Liver (tissue), 9 donors: ENCODE data around the gene AKAP12. TPM values are rescaled to one million over a fixed set of nuclear protein-coding genes. Genes with fewer than 3 reads are reported as not detected.

ENCODE experiments used
- DNase-seq: peaks from one replicate; pipeline ENCODE4 v3.0.0-alpha.2; 2017; ENCODE audit warnings: low spot score
- H3K27ac ChIP-seq, 2 donors: one replicate each; pipeline ENCODE4 v1.7.0; 2013; ENCODE audit warnings: inconsistent platforms in 2 of 2, low read length in 2 of 2, control low read depth in 1 of 2, low read depth in 1 of 2, mild to moderate bottlenecking in 1 of 2
- H3K27me3 ChIP-seq, 4 donors: one replicate each; pipeline versions ENCODE4 v1.6.1 to v1.7.0; 2013; ENCODE audit warnings: low read length in 3 of 4, inconsistent platforms in 1 of 4, mild to moderate bottlenecking in 1 of 4, moderate library complexity in 1 of 4; ENCODE audit not compliant: control insufficient read depth in 4 of 4, insufficient read depth in 4 of 4
- H3K36me3 ChIP-seq, 4 donors: one replicate each; pipeline versions ENCODE4 v1.6.1 to v1.7.0; 2013; ENCODE audit warnings: low read length in 3 of 4, mild to moderate bottlenecking in 3 of 4, low read depth in 1 of 4, moderate library complexity in 1 of 4; ENCODE audit not compliant: control insufficient read depth in 4 of 4, insufficient read depth in 3 of 4
- H3K4me1 ChIP-seq, 4 donors: one replicate each; pipeline versions ENCODE4 v1.6.1 to v1.7.0; 2013; ENCODE audit warnings: low read length in 3 of 4, mild to moderate bottlenecking in 3 of 4, moderate library complexity in 1 of 4; ENCODE audit not compliant: control insufficient read depth in 4 of 4, insufficient read depth in 4 of 4
- H3K4me3 ChIP-seq, 3 donors: one replicate each; pipeline versions ENCODE4 v1.6.1 to v1.7.0; 2013; ENCODE audit warnings: low read length in 3 of 3, control low read depth in 1 of 3, low read depth in 1 of 3, mild to moderate bottlenecking in 1 of 3
- H3K9ac ChIP-seq, 2 donors: one replicate each; pipeline ENCODE4 v1.7.0; 2013; ENCODE audit warnings: low read length in 2 of 2, mild to moderate bottlenecking in 2 of 2, moderate library complexity in 2 of 2, control low read depth in 1 of 2, low read depth in 1 of 2
- H3K9me3 ChIP-seq, 4 donors: one replicate each; pipeline versions ENCODE4 v1.6.1 to v1.7.0; 2013; ENCODE audit warnings: low read length in 3 of 4; ENCODE audit not compliant: control insufficient read depth in 4 of 4
- EGR1 ChIP-seq, 2 donors: IDR thresholded peaks; 2 replicates each; pipeline ENCODE4 v1.6.1; 2016 to 2018; ENCODE audit warnings: antibody characterized with exemption in 2 of 2, low read depth in 2 of 2
- FOXA1 ChIP-seq: IDR thresholded peaks from 2 replicates; pipeline ENCODE4 v1.6.1; 2016; ENCODE audit warnings: antibody characterized with exemption
- FOXA2 ChIP-seq: IDR thresholded peaks from 2 replicates; pipeline ENCODE4 v1.6.1; 2016; ENCODE audit warnings: antibody characterized with exemption
- GABPA ChIP-seq, 2 donors: IDR thresholded peaks in 1 of 2; conservative IDR thresholded peaks in 1 of 2; 2 replicates each; pipeline ENCODE4 v1.6.1; 2016; ENCODE audit warnings: antibody characterized with exemption in 2 of 2, mild to moderate bottlenecking in 1 of 2, moderate library complexity in 1 of 2
- HNF4A ChIP-seq, 2 donors: conservative IDR thresholded peaks; 2 replicates each; pipeline ENCODE4 v1.6.1; 2016; ENCODE audit warnings: antibody characterized with exemption in 2 of 2, mild to moderate bottlenecking in 2 of 2
- HNF4G ChIP-seq: IDR thresholded peaks from 2 replicates; pipeline ENCODE4 v1.6.1; 2016; ENCODE audit warnings: antibody characterized with exemption
- REST ChIP-seq: IDR thresholded peaks from 2 replicates; pipeline ENCODE4 v1.6.1; 2016; ENCODE audit warnings: antibody characterized with exemption, mild to moderate bottlenecking
- RXRA ChIP-seq, 2 donors: IDR thresholded peaks; 2 replicates each; pipeline ENCODE4 v1.6.1; 2017 to 2018; ENCODE audit warnings: antibody characterized with exemption in 2 of 2, mild to moderate bottlenecking in 1 of 2
- SP1 ChIP-seq: IDR thresholded peaks from 2 replicates; pipeline ENCODE4 v1.6.1; 2018; ENCODE audit warnings: antibody characterized with exemption, mild to moderate bottlenecking
- TAF1 ChIP-seq: conservative IDR thresholded peaks from 2 replicates; pipeline ENCODE4 v1.6.1; 2016; ENCODE audit warnings: antibody characterized with exemption, mild to moderate bottlenecking
- YY1 ChIP-seq: IDR thresholded peaks from 2 replicates; pipeline ENCODE4 v1.6.1; 2016; ENCODE audit warnings: antibody characterized with exemption, mild to moderate bottlenecking
- WGBS: extraction: QIAGEN DNeasy Blood & Tissue Kit; methylation state at CpG from one replicate; pipeline ENCODE4 v1.1.7; 2013; 5-methylcytosine and 5-hydroxymethylcytosine counted together
- polyA plus RNA-seq, 2 donors: library from polyadenylated mRNA; stranded (reverse) in 1 of 2; unstranded in 1 of 2; fragments of 200-250 nt in 1 of 2; fragments of >200 nt in 1 of 2; fragmentation: Nextera tagmentation in 1 of 2; extraction: Ambion mirVana in 1 of 2; gene quantifications; one replicate each; pipeline versions ENCODE4 v1.2.1 to v1.2.3, GENCODE V29; 2013 to 2015
- total RNA-seq, 2 donors: library from RNA; depleted of rRNA; stranded (reverse); fragments of >200 nt; gene quantifications; one replicate each; pipeline ENCODE4 v1.2.3, GENCODE V29; 2014
- TF ChIP-seq, protein P1 (sequence below): IDR thresholded peaks from 2 replicates; pipeline ENCODE4 v1.6.1; 2016; ENCODE audit warnings: antibody characterized with exemption
- TF ChIP-seq, protein P2 (sequence below): fragments of 150-350 bp; IDR thresholded peaks from 2 replicates; pipeline ENCODE4 v1.5.1; 2017; ENCODE audit warnings: improper control_type of control experiment, low read depth, low read length; ENCODE audit not compliant: missing input control
- TF ChIP-seq, protein P3 (sequence below): IDR thresholded peaks from 2 replicates; pipeline ENCODE4 v1.6.1; 2016; ENCODE audit warnings: antibody characterized with exemption
- TF ChIP-seq, protein P4 (sequence below): IDR thresholded peaks from 2 replicates; pipeline ENCODE4 v1.6.1; 2016; ENCODE audit warnings: antibody characterized with exemption
- donor health status: healthy.
- donor health status: healthy.
- donor health status: healthy.
- donor health status: healthy.
- donor health status: healthy.

The AKAP12 gene
- total and polyA plus RNA-seq, 4 donors, result 6.7 to 14.8 (median 8.6) TPM

DNA sequence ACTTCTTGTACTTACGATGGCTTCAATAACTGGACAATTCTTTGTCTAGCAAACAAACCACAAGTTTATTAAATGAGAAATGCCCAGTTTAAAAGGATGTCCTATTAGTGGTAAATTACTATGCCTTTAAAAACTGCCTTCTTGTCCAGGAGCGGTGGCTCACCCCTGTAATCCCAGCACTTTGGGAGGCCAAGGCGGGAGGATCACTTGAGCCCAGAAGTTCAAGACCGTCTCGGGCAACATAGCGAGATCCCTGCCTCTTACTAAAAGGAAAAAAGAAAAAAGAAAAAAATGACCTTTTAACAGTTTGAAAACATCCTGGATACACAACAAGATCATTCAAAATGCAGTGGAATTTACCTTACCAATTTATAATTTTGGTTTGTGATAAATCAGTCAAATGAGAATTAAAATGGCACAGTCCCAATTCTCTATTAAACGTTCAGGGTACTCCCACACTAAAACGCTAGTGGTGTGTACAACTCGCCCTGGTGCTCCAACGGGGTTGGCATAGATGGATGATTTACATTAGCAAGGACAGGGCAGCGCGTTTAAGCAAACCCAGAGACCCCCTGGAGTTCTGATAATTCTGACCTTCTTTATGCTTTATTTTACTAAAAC, 149.3 kb downstream of the AKAP12 start (continued):
- TF ChIP-seq TAF1 (no peak), RXRA (IDR thresholded peaks at IDR 0.05) (no peak), FOXA1 (no peak), FOXA2 (no peak), HNF4G (no peak), EGR1 (IDR thresholded peaks at IDR 0.05; ENCODE audit: low read depth in 2 of 2) (no peak), YY1 (no peak)
- TF ChIP-seq, protein P1, sequence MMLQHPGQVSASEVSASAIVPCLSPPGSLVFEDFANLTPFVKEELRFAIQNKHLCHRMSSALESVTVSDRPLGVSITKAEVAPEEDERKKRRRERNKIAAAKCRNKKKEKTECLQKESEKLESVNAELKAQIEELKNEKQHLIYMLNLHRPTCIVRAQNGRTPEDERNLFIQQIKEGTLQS, result no peak

DNA sequence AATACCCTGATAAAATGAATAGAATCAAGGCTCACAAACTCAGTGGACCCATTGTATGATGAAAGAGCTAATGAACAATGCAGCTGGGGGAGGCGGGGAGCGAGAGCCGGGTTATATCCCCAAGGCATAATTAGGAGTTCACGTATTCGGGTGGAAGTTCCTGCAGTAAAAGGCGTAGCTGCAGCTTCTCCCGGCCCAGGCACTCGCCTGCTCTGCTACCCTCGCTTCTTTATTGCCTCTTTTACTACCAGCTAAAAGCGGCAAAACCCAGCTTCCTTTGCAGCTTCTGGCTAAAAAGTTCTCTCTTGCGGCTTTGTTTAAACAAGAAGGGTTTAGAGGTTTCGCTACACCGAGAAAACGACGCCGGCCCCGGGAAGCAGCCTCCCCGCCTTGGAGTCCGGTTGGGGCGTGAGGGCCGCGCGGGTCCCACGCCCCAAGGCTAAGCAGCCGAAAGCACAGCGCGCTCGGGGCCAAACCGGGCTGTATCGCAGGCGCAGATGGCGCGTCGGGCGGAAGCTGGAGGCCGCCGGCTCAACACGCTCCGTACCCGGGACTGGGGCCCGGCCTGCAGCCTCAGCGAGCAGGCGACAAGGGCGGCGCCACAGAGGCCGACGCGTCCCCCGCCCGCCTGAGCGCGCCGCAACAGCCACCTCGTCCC, 150.0 kb downstream of the AKAP12 start:
- H3K9me3 ChIP-seq, result no peaks in the 10 kb centered on the region
- peaks cover 9 to 38% (median 28%) of the 10 kb centered on the region in 4 donors for H3K4me1 ChIP-seq
- peaks cover 0 to 3% (median 0%) of the 10 kb centered on the region in 4 donors for H3K36me3 ChIP-seq
- H3K27me3 ChIP-seq, result no peaks in the 10 kb centered on the region
- WGBS, result under 1% methylated on average over 54 of the region's 54 CpGs
- H3K27ac ChIP-seq, result peak overlapping the region; percentile 97 to 99
- TF ChIP-seq SP1, result peak; percentile 19
- TF ChIP-seq, protein P2, sequence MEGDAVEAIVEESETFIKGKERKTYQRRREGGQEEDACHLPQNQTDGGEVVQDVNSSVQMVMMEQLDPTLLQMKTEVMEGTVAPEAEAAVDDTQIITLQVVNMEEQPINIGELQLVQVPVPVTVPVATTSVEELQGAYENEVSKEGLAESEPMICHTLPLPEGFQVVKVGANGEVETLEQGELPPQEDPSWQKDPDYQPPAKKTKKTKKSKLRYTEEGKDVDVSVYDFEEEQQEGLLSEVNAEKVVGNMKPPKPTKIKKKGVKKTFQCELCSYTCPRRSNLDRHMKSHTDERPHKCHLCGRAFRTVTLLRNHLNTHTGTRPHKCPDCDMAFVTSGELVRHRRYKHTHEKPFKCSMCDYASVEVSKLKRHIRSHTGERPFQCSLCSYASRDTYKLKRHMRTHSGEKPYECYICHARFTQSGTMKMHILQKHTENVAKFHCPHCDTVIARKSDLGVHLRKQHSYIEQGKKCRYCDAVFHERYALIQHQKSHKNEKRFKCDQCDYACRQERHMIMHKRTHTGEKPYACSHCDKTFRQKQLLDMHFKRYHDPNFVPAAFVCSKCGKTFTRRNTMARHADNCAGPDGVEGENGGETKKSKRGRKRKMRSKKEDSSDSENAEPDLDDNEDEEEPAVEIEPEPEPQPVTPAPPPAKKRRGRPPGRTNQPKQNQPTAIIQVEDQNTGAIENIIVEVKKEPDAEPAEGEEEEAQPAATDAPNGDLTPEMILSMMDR, result no peak
- no peak for TF ChIP-seq HNF4G
- peak; percentile 14 for TF ChIP-seq REST
- TF ChIP-seq YY1, result peak; percentile 61
- H3K9ac ChIP-seq, result peak overlapping the region; percentile 89 to 92
- no peak for DNase-seq
- H3K4me3 ChIP-seq, result peak overlapping the region; percentile 58 to 100 (median 80)

GRCh38 chr6:151390276-151390850, 150.6 kb downstream of the AKAP12 start:
- TF ChIP-seq GABPA (IDR thresholded peaks at IDR 0.05 in 1 of 2, conservative IDR thresholded peaks at IDR 0.05 in 1 of 2) (peak in 1 of 2 donors; percentile 45), EGR1 (IDR thresholded peaks at IDR 0.05; ENCODE audit: low read depth in 2 of 2) (peak; percentile 62 to 94), HNF4A (conservative IDR thresholded peaks at IDR 0.05) (no peak)
- TF ChIP-seq, protein P3, sequence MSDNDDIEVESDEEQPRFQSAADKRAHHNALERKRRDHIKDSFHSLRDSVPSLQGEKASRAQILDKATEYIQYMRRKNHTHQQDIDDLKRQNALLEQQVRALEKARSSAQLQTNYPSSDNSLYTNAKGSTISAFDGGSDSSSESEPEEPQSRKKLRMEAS, result no peak
- TF ChIP-seq, protein P4, sequence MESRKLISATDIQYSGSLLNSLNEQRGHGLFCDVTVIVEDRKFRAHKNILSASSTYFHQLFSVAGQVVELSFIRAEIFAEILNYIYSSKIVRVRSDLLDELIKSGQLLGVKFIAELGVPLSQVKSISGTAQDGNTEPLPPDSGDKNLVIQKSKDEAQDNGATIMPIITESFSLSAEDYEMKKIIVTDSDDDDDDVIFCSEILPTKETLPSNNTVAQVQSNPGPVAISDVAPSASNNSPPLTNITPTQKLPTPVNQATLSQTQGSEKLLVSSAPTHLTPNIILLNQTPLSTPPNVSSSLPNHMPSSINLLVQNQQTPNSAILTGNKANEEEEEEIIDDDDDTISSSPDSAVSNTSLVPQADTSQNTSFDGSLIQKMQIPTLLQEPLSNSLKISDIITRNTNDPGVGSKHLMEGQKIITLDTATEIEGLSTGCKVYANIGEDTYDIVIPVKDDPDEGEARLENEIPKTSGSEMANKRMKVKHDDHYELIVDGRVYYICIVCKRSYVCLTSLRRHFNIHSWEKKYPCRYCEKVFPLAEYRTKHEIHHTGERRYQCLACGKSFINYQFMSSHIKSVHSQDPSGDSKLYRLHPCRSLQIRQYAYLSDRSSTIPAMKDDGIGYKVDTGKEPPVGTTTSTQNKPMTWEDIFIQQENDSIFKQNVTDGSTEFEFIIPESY, result peak; percentile 98
- H3K4me3 ChIP-seq, result peak overlapping the region; percentile 45 to 100 (median 84)
- peak overlapping the region; percentile 97 to 99 for H3K27ac ChIP-seq
- peaks cover 9 to 31% (median 25%) of the 10 kb centered on the region in 4 donors for H3K4me1 ChIP-seq
- no peak overlapping the region for H3K9ac ChIP-seq
- under 1% methylated on average over 79 of the region's 79 CpGs for WGBS
- no peaks in the 10 kb centered on the region for H3K9me3 ChIP-seq
- H3K27me3 ChIP-seq, result no peaks in the 10 kb centered on the region
- H3K36me3 ChIP-seq, result peaks cover 0 to 3% (median 0%) of the 10 kb centered on the region in 4 donors
- peak; percentile 94 for DNase-seq
